Stimulated activated CD8-positive, alpha-beta memory T cell treated with anti-CD3 and anti-CD28 coated beads, Interleukin-15, amount 100 ng/mL, for 48 hours (primary cell): ENCODE results near the gene PRRC2B.

Source experiments
- DNase-seq, 2 donors: peaks; one replicate each; pipeline ENCODE4 v3.0.0-alpha.2; 2020; ENCODE audit warnings: low read depth in 2 of 2

The PRRC2B gene

GRCh38 chr9:131407717-131408195, 13.9 kb downstream of the PRRC2B start:
- no peak for DNase-seq

GRCh38 chr9:131409458-131409992, 15.6 kb downstream of the PRRC2B start:
- no peak for DNase-seq

- DNase-seq, result no peak
Observed at GRCh38 chr9:131410044-131410491, 16.2 kb downstream of the PRRC2B start.

- no peak for DNase-seq
Observed at GRCh38 chr9:131411719-131412681, 18.1 kb downstream of the PRRC2B start.

GRCh38 chr9:131416509-131416908, 22.6 kb downstream of the PRRC2B start:
- no peak for DNase-seq

GRCh38 chr9:131417264-131418142, 23.6 kb downstream of the PRRC2B start:
- no peak for DNase-seq

- no peak for DNase-seq
Observed at GRCh38 chr9:131418143-131419025, 24.5 kb downstream of the PRRC2B start.

GRCh38 chr9:131419026-131419614, 25.2 kb downstream of the PRRC2B start:
- no peak for DNase-seq

GRCh38 chr9:131419716-131420115, 25.8 kb downstream of the PRRC2B start:
- no peak for DNase-seq

- no peak for DNase-seq
Observed at GRCh38 chr9:131420980-131421624, 27.2 kb downstream of the PRRC2B start.

- no peak for DNase-seq
Observed at GRCh38 chr9:131421691-131422090, 27.8 kb downstream of the PRRC2B start.

- DNase-seq, result no peak
Observed at GRCh38 chr9:131422241-131422792, 28.4 kb downstream of the PRRC2B start.

- DNase-seq, result no peak
Observed at GRCh38 chr9:131423171-131423581, 29.3 kb downstream of the PRRC2B start.

- no peak for DNase-seq
Observed at GRCh38 chr9:131426545-131426944, 32.7 kb downstream of the PRRC2B start.

- no peak for DNase-seq
Observed at GRCh38 chr9:131429121-131430012, 35.5 kb downstream of the PRRC2B start.

- no peak for DNase-seq
Observed at GRCh38 chr9:131432050-131432449, 38.2 kb downstream of the PRRC2B start.

GRCh38 chr9:131432597-131433301, 38.9 kb downstream of the PRRC2B start:
- no peak for DNase-seq

- no peak for DNase-seq
Observed at GRCh38 chr9:131433302-131433854, 39.5 kb downstream of the PRRC2B start.
